ENCODE measurements around the gene INTS6.

Gene INTS6

DNA sequence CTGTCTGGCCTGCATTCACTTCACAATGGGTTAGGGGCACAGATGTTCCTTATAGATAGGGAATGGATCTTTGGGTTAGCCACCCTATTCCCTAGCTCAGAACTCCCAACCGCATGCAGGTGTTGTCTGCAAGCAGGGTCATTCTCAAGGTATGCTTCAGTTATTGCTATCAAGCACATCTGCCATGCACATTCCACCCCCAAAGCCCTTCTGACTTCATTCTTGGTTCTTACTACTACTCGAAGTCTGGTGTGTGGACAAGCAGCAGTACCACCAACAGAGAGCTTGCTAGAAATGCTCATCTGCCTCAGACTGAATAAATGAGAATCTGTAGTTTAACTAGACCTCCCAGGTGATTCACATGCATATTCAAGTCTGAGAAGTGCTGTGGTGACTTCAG, 82.0 kb downstream of the INTS6 start:
- H3K4me1 ChIP-seq: peaks cover 0 to 9% (median 0%) of the 10 kb centered on the region in 10 experiments; a peak in 2 of 20 replicates
- no peak overlapping the region for H3K9ac ChIP-seq
- no peak for TF ChIP-seq Cebpa-rat (IDR thresholded peaks at IDR 0.05)
- no peaks in the 10 kb centered on the region for H3K27me3 ChIP-seq
- H3K36me3 ChIP-seq: peaks cover 95 to 100% (median 99%) of the 10 kb centered on the region in 11 experiments
- no peak overlapping the region for H3K4me3 ChIP-seq
- no peaks in the 10 kb centered on the region for H3K9me3 ChIP-seq (replicated peaks in 1 of 11)
- H3K27ac ChIP-seq: no peak overlapping the region
- peaks cover 0 to 36% (median 16%) of the 10 kb centered on the region in 11 experiments; a peak in 14 of 22 replicates for H4K20me1 ChIP-seq
- no peak overlapping the region for H3K4me2 ChIP-seq

DNA sequence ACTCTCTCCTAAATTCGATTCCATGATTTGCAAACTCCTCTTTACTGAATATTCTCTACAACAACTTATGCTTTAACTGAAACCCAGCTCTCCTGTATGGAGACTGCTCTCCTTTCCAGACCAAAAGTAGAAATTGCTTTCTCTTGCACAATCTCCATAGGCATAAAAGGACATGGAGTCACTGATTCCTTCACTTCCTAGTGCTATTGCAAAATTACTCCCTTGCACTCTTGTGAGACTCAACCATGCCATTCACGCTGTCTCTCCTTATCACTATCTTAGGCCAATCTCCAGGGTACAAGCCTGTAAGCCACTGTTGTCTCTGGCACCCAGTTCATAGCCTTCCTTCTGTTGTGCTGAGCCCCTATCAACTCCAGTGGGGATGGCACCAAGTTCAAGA, 82.7 kb downstream of the INTS6 start:
- Histone ChIP-seq H3K4me3 (no peak overlapping the region), H3K27me3 (no peaks in the 10 kb centered on the region), H3K9me3 (replicated peaks in 1 of 11) (no peaks in the 10 kb centered on the region), H3K4me2 (no peak overlapping the region), H3K27ac (no peak overlapping the region), H3K9ac (no peak overlapping the region), H3K4me1 (peaks cover 0 to 9% (median 0%) of the 10 kb centered on the region in 10 experiments; a peak in 2 of 20 replicates), H4K20me1 (peaks cover 0 to 34% (median 16%) of the 10 kb centered on the region in 11 experiments; a peak in 14 of 22 replicates), H3K36me3 (peaks cover 88 to 100% (median 99%) of the 10 kb centered on the region in 11 experiments)
- no peak for TF ChIP-seq Cebpa-rat (IDR thresholded peaks at IDR 0.05)

DNA sequence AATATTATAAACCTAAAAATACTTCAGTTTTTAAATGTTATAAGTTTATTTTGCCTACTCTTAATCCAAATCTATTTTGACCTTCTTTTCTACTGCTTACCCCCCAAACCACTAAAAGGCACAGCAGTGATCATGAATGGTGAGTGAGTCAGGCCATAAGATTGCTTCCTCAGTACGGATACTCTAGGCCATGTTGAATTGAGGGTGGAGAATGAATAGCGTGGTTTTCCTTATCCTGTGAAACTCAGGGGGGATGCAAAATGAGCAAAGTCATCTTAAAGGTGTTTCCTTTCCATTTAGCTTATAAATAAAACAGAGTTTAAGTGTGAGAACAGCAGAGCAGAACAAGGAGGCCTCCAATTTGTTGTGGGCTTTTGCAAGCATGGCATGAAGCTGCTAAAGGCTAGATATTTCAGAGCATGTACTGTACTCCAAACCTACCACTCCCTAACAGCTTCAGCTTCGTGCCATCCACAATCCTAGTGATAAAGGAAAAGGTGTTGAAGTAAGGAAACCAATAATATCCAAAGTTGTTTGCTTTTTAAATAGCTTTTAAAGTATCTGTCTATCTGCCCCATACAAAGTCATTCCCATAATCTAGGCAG, 88.3 kb downstream of the INTS6 start:
- Histone ChIP-seq H3K4me2 (peak overlapping the region in 1 of 11 experiments; percentile 27; a peak in 1 of 22 replicates), H3K27ac (peak overlapping the region in 1 of 11 experiments; percentile 23; a peak in 1 of 22 replicates), H3K27me3 (no peaks in the 10 kb centered on the region), H3K36me3 (peaks cover 59 to 100% (median 86%) of the 10 kb centered on the region in 11 experiments), H3K4me3 (no peak overlapping the region), H3K9ac (no peak overlapping the region), H3K4me1 (peaks cover 0 to 5% (median 0%) of the 10 kb centered on the region in 10 experiments; a peak in 1 of 20 replicates), H4K20me1 (peaks cover 0 to 10% (median 0%) of the 10 kb centered on the region in 11 experiments; a peak in 2 of 22 replicates), H3K9me3 (replicated peaks in 1 of 11) (no peaks in the 10 kb centered on the region)
- TF ChIP-seq Cebpa-rat (IDR thresholded peaks at IDR 0.05): no peak

DNA sequence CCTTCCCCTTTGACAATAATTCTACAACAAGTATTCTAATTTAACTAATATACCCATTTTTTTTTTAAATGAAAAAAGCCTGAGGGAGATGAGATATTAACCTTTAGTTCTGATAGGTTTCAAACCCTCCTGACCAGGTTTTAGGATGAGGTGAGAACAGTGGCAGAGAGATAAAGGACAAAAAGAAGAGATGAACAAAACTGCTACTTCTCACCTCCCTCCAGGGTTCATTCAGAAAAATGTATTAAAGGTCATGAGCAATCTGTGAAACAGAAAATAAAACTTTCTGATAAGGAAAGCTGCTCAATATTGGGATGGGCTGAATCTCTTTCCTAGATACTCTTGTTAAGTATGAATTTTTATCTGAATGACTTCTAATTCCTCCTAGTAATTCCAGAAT, 89.2 kb downstream of the INTS6 start:
- no peak overlapping the region for H3K27ac ChIP-seq
- H3K4me3 ChIP-seq: no peak overlapping the region
- H4K20me1 ChIP-seq: peaks cover 0 to 3% (median 0%) of the 10 kb centered on the region in 11 experiments; a peak in 1 of 22 replicates
- no peaks in the 10 kb centered on the region for H3K9me3 ChIP-seq (replicated peaks in 1 of 11)
- H3K4me2 ChIP-seq: no peak overlapping the region
- TF ChIP-seq Cebpa-rat (IDR thresholded peaks at IDR 0.05): no peak
- H3K9ac ChIP-seq: no peak overlapping the region
- peaks cover 0 to 5% (median 0%) of the 10 kb centered on the region in 10 experiments; a peak in 1 of 20 replicates for H3K4me1 ChIP-seq
- H3K36me3 ChIP-seq: peaks cover 51 to 93% (median 77%) of the 10 kb centered on the region in 11 experiments
- no peaks in the 10 kb centered on the region for H3K27me3 ChIP-seq

DNA sequence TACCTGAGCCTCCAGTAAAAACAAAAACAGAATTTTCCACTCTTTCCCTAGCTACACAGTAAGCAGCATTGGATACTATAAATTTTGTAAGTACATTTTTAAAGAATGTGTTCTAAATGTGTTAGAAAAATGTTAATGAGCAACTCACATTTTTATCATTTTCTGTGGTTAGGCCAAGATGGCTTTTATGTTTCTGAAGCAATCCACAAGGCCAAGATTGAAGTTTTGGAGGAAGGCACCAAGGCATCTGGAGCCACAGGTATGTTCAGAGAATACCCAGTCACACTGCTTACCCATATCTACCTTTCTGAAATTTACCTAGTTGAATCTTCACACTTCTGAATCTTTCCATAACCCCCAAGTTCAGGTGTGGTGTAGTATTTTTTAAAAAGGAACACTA, 91.7 kb downstream of the INTS6 start:
- Histone ChIP-seq H3K4me2 (no peak overlapping the region), H4K20me1 (no peaks in the 10 kb centered on the region), H3K4me3 (no peak overlapping the region), H3K27ac (no peak overlapping the region), H3K9ac (no peak overlapping the region), H3K4me1 (peaks cover 0 to 5% (median 0%) of the 10 kb centered on the region in 10 experiments; a peak in 1 of 20 replicates), H3K9me3 (replicated peaks in 1 of 11) (no peaks in the 10 kb centered on the region), H3K27me3 (no peaks in the 10 kb centered on the region), H3K36me3 (peaks cover 30 to 68% (median 53%) of the 10 kb centered on the region in 11 experiments)
- TF ChIP-seq Cebpa-rat (IDR thresholded peaks at IDR 0.05): no peak

DNA sequence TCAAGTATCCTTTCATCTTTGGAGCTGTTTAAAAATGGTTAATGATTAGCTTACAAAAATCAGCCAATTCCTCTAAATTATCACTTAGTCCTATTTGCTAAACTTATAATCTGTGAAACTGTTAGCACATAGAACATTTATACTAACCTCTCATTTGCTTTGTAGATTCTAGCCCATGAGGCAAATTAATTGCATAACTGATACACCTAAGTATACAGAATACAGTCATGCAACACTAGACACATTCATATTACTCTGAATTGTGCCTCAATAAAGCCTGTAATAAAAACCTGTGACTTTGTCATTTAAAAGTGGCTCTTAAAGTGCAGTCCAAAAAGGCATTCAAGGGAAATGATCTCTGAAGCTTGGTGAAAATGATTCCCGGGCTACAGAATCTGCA, 92.3 kb downstream of the INTS6 start:
- H3K9me3 ChIP-seq (replicated peaks in 1 of 11): no peaks in the 10 kb centered on the region
- no peaks in the 10 kb centered on the region for H3K27me3 ChIP-seq
- no peaks in the 10 kb centered on the region for H4K20me1 ChIP-seq
- H3K4me3 ChIP-seq: no peak overlapping the region
- H3K36me3 ChIP-seq: peaks cover 26 to 62% (median 46%) of the 10 kb centered on the region in 11 experiments
- no peak overlapping the region for H3K4me2 ChIP-seq
- H3K4me1 ChIP-seq: peaks cover 0 to 5% (median 0%) of the 10 kb centered on the region in 10 experiments; a peak in 1 of 20 replicates
- TF ChIP-seq Cebpa-rat (IDR thresholded peaks at IDR 0.05): no peak
- no peak overlapping the region for H3K27ac ChIP-seq
- H3K9ac ChIP-seq: no peak overlapping the region

DNA sequence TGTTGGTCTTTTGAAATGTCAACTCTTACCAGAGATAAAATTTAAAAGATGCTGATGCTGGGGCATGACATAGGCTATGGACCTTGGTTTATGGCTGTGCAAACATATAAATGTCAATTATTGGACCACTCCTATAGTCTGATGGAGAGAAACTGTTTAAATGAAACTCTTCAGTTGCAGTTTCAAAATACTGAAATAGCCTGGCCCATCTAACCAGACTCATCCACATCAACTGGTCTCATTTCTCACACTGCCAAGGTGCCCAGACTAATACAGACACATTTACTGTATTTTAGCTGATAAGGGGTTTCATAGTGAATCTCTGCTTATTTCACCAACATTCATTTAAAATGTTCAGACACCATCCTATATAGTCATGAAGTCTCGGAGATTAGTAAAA, 93.5 kb downstream of the INTS6 start:
- H3K9me3 ChIP-seq (replicated peaks in 1 of 11): no peaks in the 10 kb centered on the region

DNA sequence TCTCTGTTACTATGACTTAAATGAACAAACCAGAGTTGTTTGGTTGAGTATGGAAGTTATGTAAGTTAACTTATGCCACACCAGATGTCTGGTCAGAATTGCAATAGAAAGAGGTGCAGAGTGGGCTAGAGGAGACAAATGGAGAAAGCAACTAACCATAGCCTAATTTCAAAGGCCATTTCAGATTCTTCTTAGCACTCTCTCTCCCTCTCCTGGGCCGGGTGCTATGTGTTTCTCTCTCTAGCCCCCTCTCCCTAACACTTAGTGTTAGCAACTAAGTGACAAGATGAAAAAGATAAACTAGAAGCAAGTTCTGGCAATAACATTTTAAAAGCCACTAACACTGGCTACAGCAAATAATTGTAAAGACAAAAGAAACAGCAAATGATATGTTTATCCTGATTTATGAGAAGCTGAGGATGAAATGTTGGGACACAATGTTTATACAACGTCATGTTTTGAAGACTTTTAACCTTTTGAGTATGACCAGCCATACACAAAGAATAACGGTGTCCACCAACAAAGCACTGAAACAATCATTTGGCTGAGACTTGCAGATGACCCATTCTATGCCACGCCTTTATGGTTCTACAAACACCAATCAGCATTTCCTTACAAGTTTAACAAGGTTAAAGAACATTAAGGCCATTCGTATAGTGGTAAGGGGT, 94.8 kb downstream of the INTS6 start:
- no peak overlapping the region for H3K9ac ChIP-seq
- no peaks in the 10 kb centered on the region for H3K4me1 ChIP-seq
- H3K36me3 ChIP-seq: peaks cover 12 to 38% (median 24%) of the 10 kb centered on the region in 11 experiments
- H3K9me3 ChIP-seq (replicated peaks in 1 of 11): no peaks in the 10 kb centered on the region
- no peaks in the 10 kb centered on the region for H3K27me3 ChIP-seq
- no peak for TF ChIP-seq Cebpa-rat (IDR thresholded peaks at IDR 0.05)
- H3K4me3 ChIP-seq: no peak overlapping the region
- H3K4me2 ChIP-seq: no peak overlapping the region
- H4K20me1 ChIP-seq: no peaks in the 10 kb centered on the region
- no peak overlapping the region for H3K27ac ChIP-seq

More for the DNA sequence above, 93.5 kb downstream of the INTS6 start:
- no peaks in the 10 kb centered on the region for H4K20me1 ChIP-seq
- no peak overlapping the region for H3K4me2 ChIP-seq
- no peaks in the 10 kb centered on the region for H3K4me1 ChIP-seq
- no peak for TF ChIP-seq Cebpa-rat (IDR thresholded peaks at IDR 0.05)
- no peaks in the 10 kb centered on the region for H3K27me3 ChIP-seq
- H3K36me3 ChIP-seq: peaks cover 21 to 50% (median 35%) of the 10 kb centered on the region in 11 experiments
- no peak overlapping the region for H3K27ac ChIP-seq
- no peak overlapping the region for H3K9ac ChIP-seq
- no peak overlapping the region for H3K4me3 ChIP-seq

DNA sequence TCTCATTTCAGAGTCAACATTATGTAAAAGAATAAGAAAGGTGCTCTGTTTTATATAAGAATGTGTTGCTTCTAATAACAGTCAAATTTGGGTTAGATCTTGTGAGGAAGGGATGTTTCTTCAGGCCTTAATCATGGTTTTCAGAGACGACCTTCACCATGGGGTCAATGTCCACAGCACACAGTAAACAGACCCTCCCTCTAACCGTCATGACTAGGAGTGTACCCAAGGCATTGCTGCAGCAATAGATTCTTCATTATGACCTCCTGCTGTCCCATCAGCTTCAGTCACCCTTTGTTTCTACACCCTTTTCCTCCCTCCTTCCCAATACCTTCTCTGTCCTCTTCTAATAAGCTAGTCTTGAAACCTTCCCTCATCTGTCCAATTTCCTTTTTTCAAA, 97.6 kb downstream of the INTS6 start:
- no peak overlapping the region for H3K4me3 ChIP-seq

More for the DNA sequence above, 97.6 kb downstream of the INTS6 start:
- Histone ChIP-seq H3K4me2 (no peak overlapping the region), H3K9me3 (replicated peaks in 1 of 11) (peaks cover 0 to 8% (median 0%) of the 10 kb centered on the region in 11 experiments; a peak in 1 of 22 replicates), H3K36me3 (peaks cover 0 to 9% (median 0%) of the 10 kb centered on the region in 11 experiments; a peak in 4 of 22 replicates), H3K9ac (no peak overlapping the region), H3K4me1 (no peaks in the 10 kb centered on the region), H4K20me1 (no peaks in the 10 kb centered on the region), H3K27me3 (no peaks in the 10 kb centered on the region), H3K27ac (no peak overlapping the region)
- no peak for TF ChIP-seq Cebpa-rat (IDR thresholded peaks at IDR 0.05)

Data from BLaER1 treated with 17β-estradiol and CSF1 and Interleukin-3, amounts not matched to agents 10 nM and 100 nM (cell line).